UCSD-AML1 (cell line): ENCODE data around the gene TRAPPC2L.

Experiments used
- DNase-seq: peaks from one replicate; lab custom pipeline; 2025; ENCODE audit not compliant: unreplicated experiment; lab: John Stamatoyannopoulos, UW

Gene TRAPPC2L

GRCh38 chr16:88856122-88856827 lies 652 bp upstream of the TRAPPC2L start:
- DNase-seq, result no peak

DNA sequence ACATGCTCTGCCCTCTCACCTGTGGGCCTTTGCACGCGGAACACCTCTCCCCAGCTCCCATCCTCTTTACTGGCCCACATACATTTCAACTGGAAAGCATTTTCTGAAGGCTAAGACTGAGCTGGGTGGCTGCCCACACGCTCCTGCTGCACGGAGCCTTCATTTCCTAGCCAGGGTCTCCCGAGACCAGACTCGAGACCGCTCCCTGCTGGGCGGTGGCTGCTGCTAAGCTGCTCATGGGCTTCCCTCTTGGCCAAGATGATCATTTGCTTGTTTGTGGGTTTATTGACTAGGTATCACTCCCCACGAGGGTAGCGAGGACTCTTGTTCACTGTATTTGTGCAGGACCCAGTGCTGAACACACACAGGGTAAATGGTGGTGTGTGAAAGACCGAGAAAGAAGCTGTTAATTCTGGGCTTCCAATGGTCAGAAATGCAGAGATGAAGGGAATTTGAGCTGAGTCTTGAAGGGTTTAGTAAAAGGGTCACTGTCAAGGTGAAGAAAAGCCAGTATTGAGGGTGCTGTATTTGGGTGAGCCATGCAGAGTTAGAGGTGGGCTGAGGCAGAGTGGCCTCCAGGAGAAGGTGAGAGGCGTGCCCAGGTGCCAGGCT lies 907 bp downstream of the TRAPPC2L start:
- peak; percentile 73 for DNase-seq

- DNase-seq, result no peak
Measured at GRCh38 chr16:88859381-88860091, 2.6 kb downstream of the TRAPPC2L start.

- DNase-seq, result no peak
Measured at GRCh38 chr16:88861359-88861758, 4.4 kb downstream of the TRAPPC2L start.

GRCh38 chr16:88862968-88863367 lies 6.0 kb downstream of the TRAPPC2L start:
- DNase-seq, result no peak

- no peak for DNase-seq
Measured at GRCh38 chr16:88863426-88863825, 6.5 kb downstream of the TRAPPC2L start.

- no peak for DNase-seq
Measured at GRCh38 chr16:88864099-88864498, 7.2 kb downstream of the TRAPPC2L start.

DNA sequence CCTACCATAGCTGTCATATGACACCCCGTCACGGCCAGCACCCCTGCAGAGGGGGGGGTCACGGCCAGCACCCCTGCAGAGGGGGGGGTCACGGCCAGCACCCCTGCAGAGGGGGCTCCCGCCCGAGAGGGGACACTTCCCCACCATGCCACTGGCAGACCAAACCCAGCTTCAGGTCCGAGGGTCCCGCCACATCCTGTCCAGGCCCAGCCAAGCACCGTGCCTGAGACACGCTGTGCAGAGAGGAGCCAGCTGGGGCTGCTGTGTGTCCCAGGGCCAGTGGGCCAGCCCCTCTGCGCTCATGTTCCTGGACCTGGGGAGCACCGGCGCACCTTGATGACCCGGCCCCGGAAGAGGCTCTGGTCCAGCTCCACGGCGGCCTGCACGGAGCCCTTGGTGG lies 7.6 kb downstream of the TRAPPC2L start:
- DNase-seq, result no peak

- no peak for DNase-seq
Measured at GRCh38 chr16:88865310-88865709, 8.4 kb downstream of the TRAPPC2L start.

- no peak for DNase-seq
Measured at GRCh38 chr16:88865742-88866141, 8.8 kb downstream of the TRAPPC2L start.

DNA sequence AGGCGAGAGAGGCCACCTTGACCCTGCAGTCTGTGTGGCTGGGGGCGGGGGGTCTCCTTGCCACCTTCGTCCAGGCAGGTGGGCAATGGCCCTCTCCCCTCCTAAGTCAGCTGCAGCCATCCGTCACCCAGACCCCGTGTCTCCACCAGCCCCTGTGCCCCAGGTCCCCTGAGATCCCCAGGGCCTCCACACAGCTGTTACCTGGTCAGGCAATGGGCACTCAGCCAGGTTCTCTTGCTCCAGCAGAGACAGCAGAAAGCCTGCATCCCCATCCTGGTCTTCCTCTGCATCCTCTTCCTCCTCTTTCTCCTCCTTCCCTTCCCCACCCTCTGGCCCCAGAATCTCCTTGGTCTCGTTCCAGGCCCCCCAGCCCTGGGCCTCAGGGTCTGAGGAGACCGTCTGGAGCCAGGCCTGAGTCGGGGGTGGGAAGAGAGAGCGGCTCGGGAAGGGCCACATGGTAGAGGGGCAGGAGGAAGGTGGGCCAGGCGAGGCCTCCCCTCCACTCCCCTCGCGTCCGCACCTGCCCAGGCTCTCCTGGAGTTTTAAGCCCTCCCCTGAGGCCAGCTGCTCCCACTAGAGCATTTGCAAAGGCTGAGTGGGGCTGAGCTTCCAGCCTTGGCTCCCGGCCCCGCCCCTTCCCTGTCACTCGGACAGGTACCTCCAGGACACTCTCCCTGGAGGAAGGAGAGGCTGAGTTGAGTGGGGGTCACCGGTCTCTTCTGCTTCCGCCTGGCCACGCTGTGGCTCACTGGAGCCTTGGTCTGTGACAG lies 9.4 kb downstream of the TRAPPC2L start, which contains the start of gene PABPN1L:
TSS of gene PABPN1L (minus strand) at position 510 of the 770 bp plus-strand sequence. CDS start at position 456, 54 bp downstream.
- DNase-seq, result no peak

DNA sequence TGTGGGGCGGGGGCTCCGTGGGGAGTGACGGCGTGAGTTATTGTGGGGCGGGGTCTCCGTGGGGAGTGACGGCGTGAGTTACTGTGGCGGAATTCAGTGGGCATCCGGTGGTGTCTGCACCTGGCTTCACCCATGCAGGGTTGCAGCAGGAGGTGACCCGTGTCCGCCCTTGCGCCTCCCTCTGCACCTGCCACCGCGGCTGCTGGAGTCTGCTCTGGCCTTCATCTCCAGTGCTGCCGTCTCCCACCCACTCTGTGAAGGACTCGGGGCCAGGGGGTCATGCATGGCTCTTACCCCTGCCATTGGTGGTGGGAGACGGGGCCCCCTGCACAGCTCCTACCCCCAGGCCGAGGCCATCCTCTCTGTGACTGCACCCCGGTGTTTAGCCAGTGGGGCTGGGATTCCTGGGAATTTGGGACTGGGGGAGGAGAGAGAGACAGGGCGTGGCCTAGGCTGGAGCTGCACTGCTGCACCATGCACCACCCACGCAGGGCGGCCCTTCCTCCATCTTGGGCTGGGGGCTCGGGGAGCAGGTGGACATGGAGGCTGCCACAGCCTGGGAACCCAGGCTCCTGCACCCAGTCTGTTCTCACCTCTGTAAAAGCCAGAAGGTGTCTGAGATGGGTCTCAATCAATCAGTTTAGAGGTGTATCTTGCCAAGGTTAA lies 10.8 kb downstream of the TRAPPC2L start:
- DNase-seq, result no peak

DNA sequence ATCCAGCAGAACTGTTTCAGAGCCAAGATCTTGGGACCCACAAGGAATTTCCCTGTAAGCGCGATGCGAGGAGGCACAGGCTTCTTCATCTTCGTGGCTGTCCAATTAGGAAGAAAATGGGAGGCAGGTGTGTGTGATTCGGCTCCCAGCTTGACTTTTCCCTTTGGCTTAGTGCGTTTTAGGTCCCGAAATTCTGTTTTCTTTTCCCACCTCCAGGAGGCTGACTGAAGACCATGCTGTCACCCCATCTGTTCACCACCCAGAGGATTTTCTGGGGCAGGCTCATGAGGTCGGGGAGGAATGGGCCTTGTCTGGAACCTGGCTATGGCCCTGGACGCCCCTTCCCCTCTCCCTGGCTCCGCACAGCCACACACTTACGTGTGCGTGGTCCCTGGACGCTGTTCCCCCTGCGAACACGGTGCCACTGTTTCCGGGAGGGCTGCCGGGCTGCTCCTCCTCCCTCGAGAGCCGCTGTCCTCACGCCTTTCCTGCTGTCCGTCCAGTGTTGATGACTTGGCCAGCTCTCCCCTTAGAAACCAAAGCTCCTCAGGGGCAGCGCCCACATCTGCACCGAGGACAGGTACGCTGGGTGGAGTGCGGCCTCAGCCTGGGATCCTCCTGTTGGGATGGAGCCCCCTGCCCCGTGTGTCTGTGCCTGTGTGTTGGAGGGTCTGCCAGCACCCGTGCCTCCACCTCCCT lies 12.2 kb downstream of the TRAPPC2L start:
- no peak for DNase-seq

- no peak for DNase-seq
Measured at GRCh38 chr16:88869673-88869980, 12.7 kb downstream of the TRAPPC2L start.

DNA sequence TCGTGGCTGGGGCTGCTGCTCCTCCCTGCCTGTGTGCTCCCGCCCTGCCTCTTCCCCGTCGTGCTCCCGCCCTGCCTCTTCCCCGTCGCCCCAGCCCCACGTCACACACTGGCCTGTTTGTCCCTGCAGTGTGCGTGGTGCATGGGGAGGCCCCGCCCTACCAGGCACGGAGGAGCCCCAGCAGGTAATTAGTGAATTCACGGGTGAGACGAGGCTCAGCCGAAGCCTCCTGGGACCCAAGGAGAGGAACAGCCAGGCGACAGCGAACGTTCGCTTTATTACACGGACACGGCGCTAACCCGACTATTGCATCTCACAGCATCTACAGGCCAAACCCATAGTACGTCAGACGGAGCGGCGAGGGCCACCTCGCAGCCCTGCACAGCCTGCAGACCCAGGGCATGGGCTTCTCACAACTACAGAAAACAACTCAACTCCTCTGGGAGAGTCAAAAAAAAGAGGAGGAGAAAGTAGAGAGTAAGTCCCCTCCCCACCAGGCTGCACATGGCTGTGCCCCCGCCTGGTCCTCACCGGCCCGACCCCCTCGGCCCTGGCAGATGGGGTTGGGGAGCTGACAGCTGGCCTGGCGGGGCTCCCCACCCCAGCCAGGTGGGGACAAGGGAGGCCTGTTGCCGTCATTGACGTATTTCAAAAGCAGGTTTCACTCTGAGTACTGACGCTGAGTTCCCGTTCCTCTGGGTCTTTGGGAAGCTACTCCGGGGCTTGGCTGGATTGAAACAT lies 13.9 kb downstream of the TRAPPC2L start:
- DNase-seq, result no peak

GRCh38 chr16:88871349-88871702 lies 14.4 kb downstream of the TRAPPC2L start:
- no peak for DNase-seq

GRCh38 chr16:88871730-88872416 lies 14.9 kb downstream of the TRAPPC2L start:
- no peak for DNase-seq

DNA sequence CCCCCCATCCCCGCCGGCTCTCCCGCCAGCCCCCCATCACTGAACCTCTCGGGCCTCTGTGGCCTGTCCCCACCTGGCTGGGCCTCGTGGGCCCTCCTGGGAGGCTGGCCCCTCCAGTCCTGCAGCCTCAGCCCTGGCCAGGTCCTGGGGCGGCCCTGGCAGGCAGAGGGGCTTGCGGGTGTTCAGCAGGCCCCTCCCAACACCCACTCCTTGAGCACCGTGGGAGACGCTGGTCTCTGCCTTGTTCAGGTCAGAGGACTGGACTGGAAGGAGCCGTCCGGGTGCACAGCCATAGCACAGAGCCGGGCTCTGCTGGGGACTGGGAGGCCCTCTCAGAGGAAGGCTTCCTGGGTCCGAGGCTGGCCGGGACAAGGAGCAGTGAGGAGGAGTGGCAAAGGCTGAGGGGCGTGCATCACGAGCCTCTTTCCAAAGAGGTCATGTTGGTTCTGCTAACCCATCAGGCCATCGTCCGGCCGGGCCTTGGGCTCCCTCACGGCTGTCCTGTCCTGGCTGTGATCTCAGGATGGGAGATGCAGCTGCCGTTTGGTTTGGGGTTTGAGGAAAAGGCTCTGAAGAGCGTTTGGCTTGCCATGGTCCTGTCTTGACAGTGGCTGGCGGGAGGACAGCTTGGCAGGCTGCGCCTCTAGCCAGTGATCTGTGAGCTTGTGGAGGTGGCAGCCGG lies 15.9 kb downstream of the TRAPPC2L start:
- DNase-seq, result no peak
